Neural cell (in vitro differentiated cells): Measurements from ENCODE around the gene CCDC136. TPM values are rescaled to one million over a fixed set of nuclear protein-coding genes. Genes with fewer than 3 reads are reported as not detected.
A peak's percentile ranks its signal among the peaks of the same experiment; 100 is the strongest.

Experiments
- H2AFZ ChIP-seq: fragments of 200-600, 300-800 bp; sonication (generic), shearing (Covaris generic); 2 replicates; pipeline ENCODE4 v1.6.0; 2014; ENCODE audit warnings: low read depth, mild to moderate bottlenecking, antibody characterized with exemption, low read length, moderate library complexity
- H3F3A ChIP-seq: fragments of 200-600 bp; shearing (Covaris generic); 2 replicates; pipeline ENCODE4 v1.6.1; 2016; ENCODE audit warnings: mild to moderate bottlenecking, moderate library complexity, mixed read lengths, antibody characterized with exemption, low read length; ENCODE audit not compliant: insufficient read depth, poor library complexity, severe bottlenecking
- H3K27ac ChIP-seq: fragments of 200-600, 300-800 bp; sonication (generic), shearing (Covaris generic); 2 replicates; pipeline ENCODE4 v1.5.1; 2014; ENCODE audit warnings: mild to moderate bottlenecking, low read length, moderate library complexity
- H3K27me3 ChIP-seq: fragments of 300-800, 200-600 bp; sonication (generic), shearing (Covaris generic); 2 replicates; pipeline ENCODE4 v1.6.0; 2014; ENCODE audit warnings: mild to moderate bottlenecking, low read depth, low read length, moderate library complexity; ENCODE audit not compliant: insufficient read depth
- H3K36me3 ChIP-seq: fragments of 300-800, 200-600 bp; sonication (generic), shearing (Covaris generic); 2 replicates; pipeline ENCODE4 v1.5.1; 2014; ENCODE audit warnings: mild to moderate bottlenecking, antibody characterized with exemption, low read length, moderate library complexity; ENCODE audit not compliant: insufficient read depth
- H3K4me2 ChIP-seq: fragments of 300-800, 200-600 bp; sonication (generic), shearing (Covaris generic); 2 replicates; pipeline ENCODE4 v1.6.0; 2014; ENCODE audit warnings: mild to moderate bottlenecking, low read length
- H3K4me3 ChIP-seq: fragments of 300-800, 200-600 bp; sonication (generic), shearing (Covaris generic); 2 replicates; pipeline ENCODE4 v1.5.1; 2014; ENCODE audit warnings: mild to moderate bottlenecking, low read length, moderate library complexity
- H3K79me2 ChIP-seq: fragments of 200-600 bp; shearing (Covaris generic); replicated peaks from 2 replicates; pipeline ENCODE4 v1.6.0; 2014; ENCODE audit warnings: mild to moderate bottlenecking, low read length, moderate library complexity; ENCODE audit not compliant: insufficient read depth
- H3K9ac ChIP-seq: fragments of 300-800, 200-600 bp; sonication (generic), shearing (Covaris generic); 2 replicates; pipeline ENCODE4 v1.6.1; 2016; ENCODE audit warnings: mild to moderate bottlenecking, low read length, mixed read lengths
- H3K9me2 ChIP-seq: fragments of 200-600 bp; shearing (Covaris generic); 2 replicates; pipeline ENCODE4 v1.6.1; 2016; ENCODE audit warnings: mild to moderate bottlenecking, low read length, mixed read lengths; ENCODE audit not compliant: insufficient read depth
- H3K9me3 ChIP-seq: fragments of 200-600, 300-800 bp; sonication (generic), shearing (Covaris generic); 2 replicates; pipeline ENCODE4 v1.6.1; 2016; ENCODE audit warnings: mild to moderate bottlenecking, mixed run types, low read length, moderate library complexity, mixed read lengths
- H4K20me1 ChIP-seq: fragments of 200-600 bp; shearing (Covaris generic); 2 replicates; pipeline ENCODE4 v1.6.1; 2016; ENCODE audit warnings: mild to moderate bottlenecking, mixed run types; ENCODE audit not compliant: insufficient read depth
- EP300 ChIP-seq: fragments of 450-650 bp; conservative IDR thresholded peaks from 2 replicates; pipeline ENCODE4 v1.6.1; 2014; ENCODE audit warnings: antibody characterized with exemption, mild to moderate bottlenecking, moderate library complexity; ENCODE audit not compliant: poor library complexity, severe bottlenecking
- EZH2 ChIP-seq: fragments of 200-600, 300-800 bp; shearing (Covaris generic), sonication (generic); IDR thresholded peaks from 2 replicates; pipeline ENCODE4 v1.6.1; 2014; ENCODE audit warnings: antibody characterized with exemption, low read length, borderline replicate concordance, mild to moderate bottlenecking; ENCODE audit not compliant: insufficient read depth, poor library complexity, severe bottlenecking
- MXI1 ChIP-seq: fragments of 450-650 bp; conservative IDR thresholded peaks from 2 replicates; pipeline ENCODE4 v1.6.1; 2014; ENCODE audit warnings: antibody characterized with exemption, mild to moderate bottlenecking; ENCODE audit not compliant: poor library complexity, severe bottlenecking
- POLR2AphosphoS5 ChIP-seq: IDR thresholded peaks from 2 replicates; pipeline ENCODE4 v1.6.1; 2012
- RAD21 ChIP-seq: fragments of 450-650 bp; conservative IDR thresholded peaks from 2 replicates; pipeline ENCODE4 v1.6.1; 2014; ENCODE audit warnings: antibody characterized with exemption, mild to moderate bottlenecking, moderate library complexity
- SMC3 ChIP-seq: fragments of 450-650 bp; conservative IDR thresholded peaks from 2 replicates; pipeline ENCODE4 v1.6.1; 2014; ENCODE audit warnings: antibody characterized with exemption, mild to moderate bottlenecking, moderate library complexity; ENCODE audit not compliant: poor library complexity
- TAF1 ChIP-seq: IDR thresholded peaks from 2 replicates; pipeline ENCODE4 v1.6.1; 2012; ENCODE audit warnings: low read depth
- polyA plus RNA-seq: library from polyadenylated mRNA; depleted of rRNA; stranded (reverse); fragments of >200 nt; gene quantifications from 2 replicates; pipeline ENCODE4 v1.2.3, GENCODE V29; 2014
- TF ChIP-seq, protein P1 (sequence below): IDR thresholded peaks from 2 replicates; pipeline ENCODE4 v1.6.1; 2012; ENCODE audit warnings: borderline replicate concordance
- TF ChIP-seq, protein P2 (sequence below): fragments of 450-650 bp; IDR thresholded peaks from 2 replicates; pipeline ENCODE4 v1.5.1; 2014; ENCODE audit warnings: antibody characterized with exemption, mild to moderate bottlenecking, moderate library complexity; ENCODE audit not compliant: poor library complexity, severe bottlenecking

CCDC136 gene
- polyA plus RNA-seq, 1 donor from 2014 or later, result 42.5 TPM

DNA sequence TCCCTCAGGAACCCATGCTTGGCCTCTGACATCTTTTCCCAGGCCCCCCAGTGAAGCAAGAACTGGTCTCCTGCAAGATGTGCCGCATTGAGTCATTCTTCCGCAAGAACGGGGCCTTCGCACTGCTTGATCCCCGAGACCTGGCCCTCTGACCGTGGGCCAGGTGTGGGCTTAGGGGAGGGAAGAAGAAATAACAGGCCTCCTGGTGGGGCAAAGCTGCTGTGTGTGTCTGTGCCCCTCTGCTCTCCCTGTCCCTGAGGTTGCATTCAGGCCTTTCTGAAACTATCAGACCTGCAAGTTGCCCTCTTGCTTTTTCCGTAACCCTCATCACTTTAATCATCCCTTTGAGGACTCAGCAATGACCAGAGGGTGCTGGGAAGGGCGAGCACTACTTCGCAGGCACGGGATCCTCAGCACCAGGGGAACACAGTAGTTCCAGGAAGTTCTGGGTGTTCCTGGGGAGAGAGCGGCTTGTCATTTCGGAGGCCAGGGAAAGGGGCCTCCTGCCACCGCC is 76.9 kb downstream of the CCDC136 start:
- H3K36me3 ChIP-seq, result no peaks in the 10 kb centered on the region
- TF ChIP-seq MXI1, result no peak
- TF ChIP-seq POLR2AphosphoS5, result no peak
- TF ChIP-seq EZH2, result no peak
- TF ChIP-seq, protein P1, sequence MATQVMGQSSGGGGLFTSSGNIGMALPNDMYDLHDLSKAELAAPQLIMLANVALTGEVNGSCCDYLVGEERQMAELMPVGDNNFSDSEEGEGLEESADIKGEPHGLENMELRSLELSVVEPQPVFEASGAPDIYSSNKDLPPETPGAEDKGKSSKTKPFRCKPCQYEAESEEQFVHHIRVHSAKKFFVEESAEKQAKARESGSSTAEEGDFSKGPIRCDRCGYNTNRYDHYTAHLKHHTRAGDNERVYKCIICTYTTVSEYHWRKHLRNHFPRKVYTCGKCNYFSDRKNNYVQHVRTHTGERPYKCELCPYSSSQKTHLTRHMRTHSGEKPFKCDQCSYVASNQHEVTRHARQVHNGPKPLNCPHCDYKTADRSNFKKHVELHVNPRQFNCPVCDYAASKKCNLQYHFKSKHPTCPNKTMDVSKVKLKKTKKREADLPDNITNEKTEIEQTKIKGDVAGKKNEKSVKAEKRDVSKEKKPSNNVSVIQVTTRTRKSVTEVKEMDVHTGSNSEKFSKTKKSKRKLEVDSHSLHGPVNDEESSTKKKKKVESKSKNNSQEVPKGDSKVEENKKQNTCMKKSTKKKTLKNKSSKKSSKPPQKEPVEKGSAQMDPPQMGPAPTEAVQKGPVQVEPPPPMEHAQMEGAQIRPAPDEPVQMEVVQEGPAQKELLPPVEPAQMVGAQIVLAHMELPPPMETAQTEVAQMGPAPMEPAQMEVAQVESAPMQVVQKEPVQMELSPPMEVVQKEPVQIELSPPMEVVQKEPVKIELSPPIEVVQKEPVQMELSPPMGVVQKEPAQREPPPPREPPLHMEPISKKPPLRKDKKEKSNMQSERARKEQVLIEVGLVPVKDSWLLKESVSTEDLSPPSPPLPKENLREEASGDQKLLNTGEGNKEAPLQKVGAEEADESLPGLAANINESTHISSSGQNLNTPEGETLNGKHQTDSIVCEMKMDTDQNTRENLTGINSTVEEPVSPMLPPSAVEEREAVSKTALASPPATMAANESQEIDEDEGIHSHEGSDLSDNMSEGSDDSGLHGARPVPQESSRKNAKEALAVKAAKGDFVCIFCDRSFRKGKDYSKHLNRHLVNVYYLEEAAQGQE, result no peak
- no peak for TF ChIP-seq EP300
- no peak for TF ChIP-seq RAD21
- TF ChIP-seq TAF1, result no peak
- TF ChIP-seq, protein P2, sequence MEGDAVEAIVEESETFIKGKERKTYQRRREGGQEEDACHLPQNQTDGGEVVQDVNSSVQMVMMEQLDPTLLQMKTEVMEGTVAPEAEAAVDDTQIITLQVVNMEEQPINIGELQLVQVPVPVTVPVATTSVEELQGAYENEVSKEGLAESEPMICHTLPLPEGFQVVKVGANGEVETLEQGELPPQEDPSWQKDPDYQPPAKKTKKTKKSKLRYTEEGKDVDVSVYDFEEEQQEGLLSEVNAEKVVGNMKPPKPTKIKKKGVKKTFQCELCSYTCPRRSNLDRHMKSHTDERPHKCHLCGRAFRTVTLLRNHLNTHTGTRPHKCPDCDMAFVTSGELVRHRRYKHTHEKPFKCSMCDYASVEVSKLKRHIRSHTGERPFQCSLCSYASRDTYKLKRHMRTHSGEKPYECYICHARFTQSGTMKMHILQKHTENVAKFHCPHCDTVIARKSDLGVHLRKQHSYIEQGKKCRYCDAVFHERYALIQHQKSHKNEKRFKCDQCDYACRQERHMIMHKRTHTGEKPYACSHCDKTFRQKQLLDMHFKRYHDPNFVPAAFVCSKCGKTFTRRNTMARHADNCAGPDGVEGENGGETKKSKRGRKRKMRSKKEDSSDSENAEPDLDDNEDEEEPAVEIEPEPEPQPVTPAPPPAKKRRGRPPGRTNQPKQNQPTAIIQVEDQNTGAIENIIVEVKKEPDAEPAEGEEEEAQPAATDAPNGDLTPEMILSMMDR, result no peak
- no peak overlapping the region for H3K27ac ChIP-seq
- H4K20me1 ChIP-seq, result no peaks in the 10 kb centered on the region
- peaks cover 27% of the 10 kb centered on the region for H3K27me3 ChIP-seq
- H3K4me2 ChIP-seq, result no peak overlapping the region
- H2AFZ ChIP-seq, result no peak overlapping the region
- no peaks in the 10 kb centered on the region for H3F3A ChIP-seq
- H3K9me3 ChIP-seq, result no peaks in the 10 kb centered on the region
- H3K9ac ChIP-seq, result no peak overlapping the region
- peak overlapping the region; percentile 67 for H3K4me3 ChIP-seq
- H3K79me2 ChIP-seq, result peaks cover 9% of the 10 kb centered on the region
- H3K9me2 ChIP-seq, result no peaks in the 10 kb centered on the region

DNA sequence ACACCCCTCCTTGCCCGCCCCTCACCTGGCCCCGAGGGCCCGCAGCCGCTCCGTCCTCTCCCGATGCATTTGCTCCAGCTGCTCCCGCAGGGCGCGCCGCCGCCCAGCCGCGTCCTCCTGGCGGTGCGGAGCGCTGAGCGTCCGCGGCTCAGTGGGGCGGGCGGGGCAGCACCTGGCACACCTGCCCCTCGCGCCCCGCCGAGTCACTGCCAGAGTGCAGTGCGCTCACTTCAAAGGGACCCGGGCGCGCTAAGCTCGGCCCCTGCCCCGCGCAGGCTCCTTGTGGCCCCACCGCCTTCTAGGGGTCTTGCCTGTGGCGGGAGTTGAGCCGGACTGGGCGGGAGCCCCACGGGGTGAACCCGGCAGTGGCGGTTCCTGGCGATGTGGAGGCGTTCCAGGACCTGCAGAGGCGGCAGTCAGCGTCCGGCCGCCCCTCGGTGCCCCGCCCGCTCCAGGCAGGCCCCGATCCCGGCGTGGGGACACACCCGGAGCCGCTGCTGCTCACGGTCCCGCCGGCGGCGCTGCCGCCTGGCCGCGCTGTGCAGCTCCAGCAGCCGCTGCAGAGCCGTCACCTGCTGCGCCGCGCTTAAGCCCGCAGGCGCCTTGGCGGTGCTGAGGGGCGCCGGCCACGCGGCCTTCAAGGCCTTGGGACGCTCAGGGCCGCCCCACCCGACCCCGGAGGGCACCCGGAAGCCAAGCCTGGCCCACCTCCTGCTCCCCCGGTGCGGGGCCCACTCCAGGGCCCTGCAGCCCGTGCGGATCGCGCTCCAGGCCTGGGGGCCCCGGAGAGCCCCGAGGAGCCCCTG is 77.6 kb downstream of the CCDC136 start:
- TF ChIP-seq EP300, result no peak
- no peak for TF ChIP-seq RAD21
- peak; percentile 47 for TF ChIP-seq POLR2AphosphoS5
- TF ChIP-seq, protein P2, result peak; percentile 57
- no peak for TF ChIP-seq SMC3
- TF ChIP-seq MXI1, result peak; percentile 20
- TF ChIP-seq TAF1, result no peak
- TF ChIP-seq, protein P1, result no peak
- peak; percentile 47 for TF ChIP-seq EZH2
- H4K20me1 ChIP-seq, result no peaks in the 10 kb centered on the region
- H2AFZ ChIP-seq, result no peak overlapping the region

More for the DNA sequence above, 77.6 kb downstream of the CCDC136 start:
- no peak overlapping the region for H3K27ac ChIP-seq
- H3F3A ChIP-seq, result no peaks in the 10 kb centered on the region
- H3K4me3 ChIP-seq, result peak overlapping the region; percentile 67
- peaks cover 3% of the 10 kb centered on the region for H3K79me2 ChIP-seq
- H3K4me2 ChIP-seq, result no peak overlapping the region
- peak overlapping the region; percentile 29 for H3K9ac ChIP-seq
- no peaks in the 10 kb centered on the region for H3K9me2 ChIP-seq
- no peaks in the 10 kb centered on the region for H3K9me3 ChIP-seq
- H3K27me3 ChIP-seq, result peaks cover 27% of the 10 kb centered on the region
- H3K36me3 ChIP-seq, result no peaks in the 10 kb centered on the region
